Measurements from ENCODE around the gene WDR74. TPM values are rescaled to one million over a fixed set of nuclear protein-coding genes. Genes with fewer than 3 reads are reported as not detected.
A peak's percentile ranks its signal among the peaks of the same experiment; 100 is the strongest.

The WDR74 gene
- 100 to 1,000 TPM in 1 of 4 donors, 10 to 100 TPM in 3; 32.3 to 138 (median 40.8) TPM for total RNA-seq

GRCh38 chr11:62839050-62839945, at the start of gene WDR74:
Gene WDR74 (minus strand): TSS chr11:62839590. CDS start chr11:62839570, 20 bp downstream.
- peak; percentile 73 for DNase-seq (ENCODE audit: low spot score)
- peak; percentile 46 for ATAC-seq (ENCODE audit: low FRiP score)
- TF ChIP-seq CTCF (IDR thresholded peaks at IDR 0.05), result no peak

GRCh38 chr11:62889126-62889483, 49.7 kb upstream of the WDR74 start:
- ATAC-seq (ENCODE audit: low FRiP score), result no peak
- no peak for TF ChIP-seq CTCF (IDR thresholded peaks at IDR 0.05)
- no peak for DNase-seq (ENCODE audit: low spot score)

GRCh38 chr11:62888406-62888805, 49.0 kb upstream of the WDR74 start:
- DNase-seq (ENCODE audit: low spot score) (no peak), ATAC-seq (ENCODE audit: low FRiP score) (no peak)
- TF ChIP-seq CTCF (IDR thresholded peaks at IDR 0.05), result no peak

GRCh38 chr11:62885137-62885750, 45.9 kb upstream of the WDR74 start:
- DNase-seq (ENCODE audit: low spot score) (no peak), ATAC-seq (ENCODE audit: low FRiP score) (no peak)
- TF ChIP-seq CTCF (IDR thresholded peaks at IDR 0.05), result no peak

GRCh38 chr11:62883673-62884072, 44.3 kb upstream of the WDR74 start:
- no peak for ATAC-seq (ENCODE audit: low FRiP score)
- TF ChIP-seq CTCF (IDR thresholded peaks at IDR 0.05), result no peak

GRCh38 chr11:62882788-62883501, 43.6 kb upstream of the WDR74 start:
- DNase-seq (ENCODE audit: low spot score) (no peak), ATAC-seq (ENCODE audit: low FRiP score) (no peak)
- TF ChIP-seq CTCF (IDR thresholded peaks at IDR 0.05), result no peak

More at GRCh38 chr11:62883673-62884072, 44.3 kb upstream of the WDR74 start:
- no peak for DNase-seq (ENCODE audit: low spot score)

All from omental fat pad (tissue), 4 donors.